Astrocyte (in vitro differentiated cells and primary cell): ENCODE measurements around the gene ZRANB1. TPM values are rescaled to one million over a fixed set of nuclear protein-coding genes. Genes with fewer than 3 reads are reported as not detected.

Source experiments
- DNase-seq: peaks from one replicate; pipeline ENCODE4 v3.0.0-alpha.2; 2010; ENCODE audit warnings: low read depth
- FAIRE-seq: peaks from 2 replicates; lab custom pipeline; 2011; peaks lifted over from hg19 to GRCh38; lab: Jason Lieb, UNC
- H2AFZ ChIP-seq: 2 replicates; pipeline ENCODE4 v1.6.0; 2012; ENCODE audit warnings: low read depth, low read length, inconsistent platforms
- H3K27ac ChIP-seq: 2 replicates; pipeline ENCODE4 v1.5.1; 2011; ENCODE audit warnings: low read depth, low read length, inconsistent platforms
- H3K27me3 ChIP-seq: 2 replicates; pipeline ENCODE4 v1.6.0; 2011; ENCODE audit warnings: low read length, inconsistent platforms; ENCODE audit not compliant: insufficient read depth
- H3K36me3 ChIP-seq: 2 replicates; pipeline ENCODE4 v1.5.1; 2011; ENCODE audit warnings: low read length, inconsistent platforms; ENCODE audit not compliant: insufficient read depth
- H3K4me1 ChIP-seq: 2 replicates; pipeline ENCODE4 v1.5.1; 2011; ENCODE audit warnings: low read length, inconsistent platforms; ENCODE audit not compliant: insufficient read depth
- H3K4me2 ChIP-seq: 2 replicates; pipeline ENCODE4 v1.6.0; 2012; ENCODE audit warnings: low read length, inconsistent platforms
- H3K4me3 ChIP-seq: 2 replicates; pipeline ENCODE4 v1.5.1; 2011; ENCODE audit warnings: low read depth, mild to moderate bottlenecking, low read length, inconsistent platforms; ENCODE audit not compliant: insufficient read depth
- H3K79me2 ChIP-seq: 2 replicates; pipeline ENCODE4 v1.6.0; 2012; ENCODE audit warnings: mild to moderate bottlenecking, low read length, inconsistent platforms; ENCODE audit not compliant: insufficient read depth
- H3K9ac ChIP-seq: 2 replicates; pipeline ENCODE4 v1.6.0; 2012; ENCODE audit warnings: mild to moderate bottlenecking, low read length, inconsistent platforms
- H3K9me3 ChIP-seq: 2 replicates; pipeline ENCODE4 v1.5.1; 2012; ENCODE audit warnings: low read depth, mild to moderate bottlenecking, low read length, inconsistent platforms; ENCODE audit not compliant: insufficient read depth
- H4K20me1 ChIP-seq: 2 replicates; pipeline ENCODE4 v1.6.0; 2012; ENCODE audit warnings: low read length, inconsistent platforms; ENCODE audit not compliant: insufficient read depth
- H3K27ac Mint-ChIP-seq: one replicate; pipeline ENCODE4 v1.8.0; 2021; ENCODE audit warnings: mild to moderate bottlenecking, mixed read lengths; ENCODE audit not compliant: unreplicated experiment
- H3K27me3 Mint-ChIP-seq: one replicate; pipeline ENCODE4 v1.8.0; 2021; ENCODE audit warnings: low read depth, mixed read lengths; ENCODE audit not compliant: unreplicated experiment
- H3K36me3 Mint-ChIP-seq: one replicate; pipeline ENCODE4 v1.8.0; 2021; ENCODE audit warnings: low read depth, mixed read lengths; ENCODE audit not compliant: unreplicated experiment
- H3K4me1 Mint-ChIP-seq: one replicate; pipeline ENCODE4 v1.8.0; 2021; ENCODE audit warnings: low read depth, mixed read lengths; ENCODE audit not compliant: unreplicated experiment
- H3K4me3 Mint-ChIP-seq: one replicate; pipeline ENCODE4 v1.8.0; 2021; ENCODE audit warnings: mild to moderate bottlenecking, moderate library complexity, mixed read lengths; ENCODE audit not compliant: unreplicated experiment
- H3K9me3 Mint-ChIP-seq: one replicate; pipeline ENCODE4 v1.8.0; 2021; ENCODE audit warnings: mild to moderate bottlenecking, mixed read lengths; ENCODE audit not compliant: unreplicated experiment
- CTCF ChIP-seq: IDR thresholded peaks from 2 replicates; pipeline ENCODE4 v1.5.1; 2011; ENCODE audit warnings: low read depth, mild to moderate bottlenecking, inconsistent platforms, low read length, moderate library complexity; ENCODE audit not compliant: insufficient read depth
- EZH2 ChIP-seq: IDR thresholded peaks from 2 replicates; pipeline ENCODE4 v1.6.1; 2012; ENCODE audit warnings: mild to moderate bottlenecking, low read length, inconsistent platforms; ENCODE audit not compliant: insufficient read depth
- total RNA-seq: library from RNA; stranded (reverse); gene quantifications from 2 replicates; pipeline ENCODE4 v1.2.1, GENCODE V29; 2021

ZRANB1 gene
- total RNA-seq, 1 donor from 2014 or later: 24.9 TPM

- peaks cover 20% of the 10 kb centered on the region for H3K36me3 Mint-ChIP-seq
- H3K4me1 Mint-ChIP-seq: peaks cover 4% of the 10 kb centered on the region
- no peak overlapping the region for H3K4me3 Mint-ChIP-seq
- H3K27ac Mint-ChIP-seq: peak overlapping the region; percentile 84
- H3K9ac ChIP-seq: no peak overlapping the region
- no peaks in the 10 kb centered on the region for H3K27me3 Mint-ChIP-seq
- H3K4me1 ChIP-seq: no peaks in the 10 kb centered on the region
- no peaks in the 10 kb centered on the region for H3K9me3 Mint-ChIP-seq
- H3K36me3 ChIP-seq: peaks cover 61% of the 10 kb centered on the region
- FAIRE-seq: no peak
- H3K27ac ChIP-seq: no peak overlapping the region
- H3K4me3 ChIP-seq: no peak overlapping the region
- H3K9me3 ChIP-seq: no peaks in the 10 kb centered on the region
- H3K79me2 ChIP-seq: no peaks in the 10 kb centered on the region
- no peaks in the 10 kb centered on the region for H3K27me3 ChIP-seq
- no peak overlapping the region for H2AFZ ChIP-seq
- no peak for DNase-seq
- no peak overlapping the region for H3K4me2 ChIP-seq
- TF ChIP-seq EZH2 (no peak), CTCF (no peak)
- H4K20me1 ChIP-seq: peaks cover 41% of the 10 kb centered on the region
Observed at GRCh38 chr10:124989526-124989925, 47.6 kb downstream of the ZRANB1 start.

- no peaks in the 10 kb centered on the region for H3K27me3 Mint-ChIP-seq
Observed at GRCh38 chr10:124990671-124991625, 49.0 kb downstream of the ZRANB1 start.

More at GRCh38 chr10:124990671-124991625, 49.0 kb downstream of the ZRANB1 start:
- Mint-ChIP-seq H3K36me3 (peaks cover 22% of the 10 kb centered on the region), H3K4me1 (peaks cover 2% of the 10 kb centered on the region), H3K9me3 (no peaks in the 10 kb centered on the region), H3K4me3 (no peak overlapping the region), H3K27ac (peak overlapping the region; percentile 53)
- Histone ChIP-seq H3K9me3 (no peaks in the 10 kb centered on the region), H3K4me3 (no peak overlapping the region), H3K79me2 (no peaks in the 10 kb centered on the region), H3K27me3 (no peaks in the 10 kb centered on the region), H2AFZ (no peak overlapping the region), H3K27ac (no peak overlapping the region), H3K4me1 (no peaks in the 10 kb centered on the region), H3K36me3 (peaks cover 49% of the 10 kb centered on the region), H4K20me1 (peaks cover 54% of the 10 kb centered on the region), H3K4me2 (no peak overlapping the region), H3K9ac (no peak overlapping the region)
- FAIRE-seq (no peak), DNase-seq (no peak)
- TF ChIP-seq CTCF: no peak
- no peak for TF ChIP-seq EZH2
